GM12878 (cell line): ENCODE results near the gene ODC1. TPM values are rescaled to one million over a fixed set of nuclear protein-coding genes. Genes with fewer than 3 reads are reported as not detected.

Experiments
- ATAC-seq: fragments of 200-7000 bp; cut with Tn5 transposase; 3 replicates; pipeline ENCODE4 v1.9.1; 2020; ENCODE audit warnings: mild to moderate bottlenecking, moderate library complexity
- BruUV-seq: library from RNA; stranded (reverse); fragments of 400-500 nt; replicated peaks from 2 replicates; lab custom pipeline; 2021; lab: Mats Ljungman, UMichigan
- CTCF ChIA-PET: fragments of 300-600 bp; sonication (Branson Sonifier 250); formaldehyde crosslinking; extraction: SDS; loops from one replicate; lab custom pipeline; 2021; ENCODE audit warnings: inconsistent platforms; lab: Yijun Ruan, JAX
- POLR2A ChIA-PET: fragments of 350-600 bp; formaldehyde crosslinking; extraction: SDS; loops from one replicate; lab custom pipeline; 2021; ENCODE audit warnings: inconsistent platforms; lab: Charles Lee
- RAD21 ChIA-PET: fragments of 300-600 bp; sonication (Branson Sonifier 250); formaldehyde crosslinking; loops from one replicate; lab custom pipeline; 2023; ENCODE audit warnings: antibody characterized with exemption; ENCODE audit not compliant: unreplicated experiment; lab: Charles Lee
- SMC1A ChIA-PET: fragments of 300-600 bp; sonication (Branson Sonifier 250); formaldehyde crosslinking; loops from one replicate; lab custom pipeline; 2023; ENCODE audit not compliant: unreplicated experiment, uncharacterized antibody; lab: Charles Lee
- DNase-seq: peaks from one replicate; pipeline ENCODE4 v3.0.0-alpha.2; 2011; ENCODE audit warnings: low read depth, low spot score
- FAIRE-seq: peaks from 3 replicates; lab custom pipeline; 2011; peaks lifted over from hg19 to GRCh38; lab: Jason Lieb, UNC
- H2AFZ ChIP-seq: 2 replicates; pipeline ENCODE4 v1.6.0; 2011; ENCODE audit warnings: low read depth, low read length, control low read depth; ENCODE audit not compliant: control insufficient read depth
- H3K27ac ChIP-seq: 2 replicates; pipeline ENCODE4 v1.5.1; 2011; ENCODE audit warnings: control low read depth; ENCODE audit not compliant: control insufficient read depth, insufficient read depth
- H3K27me3 ChIP-seq, 2 experiments: replicated peaks in 1 of 2; 2 replicates each; pipeline versions ENCODE4 v1.6.0 to v1.6.1; 2011; ENCODE audit warnings: low read length in 1 of 2; ENCODE audit not compliant: control insufficient read depth in 2 of 2, insufficient read depth in 2 of 2
- H3K36me3 ChIP-seq, 2 experiments: 2 replicates each; pipeline ENCODE4 v1.5.1; 2011; ENCODE audit warnings: low read length in 1 of 2; ENCODE audit not compliant: control insufficient read depth in 2 of 2, insufficient read depth in 2 of 2
- H3K4me1 ChIP-seq: 2 replicates; pipeline ENCODE4 v1.6.1; 2011; ENCODE audit warnings: mild to moderate bottlenecking, low read length, moderate library complexity, mixed read lengths; ENCODE audit not compliant: control insufficient read depth, insufficient read depth
- H3K4me2 ChIP-seq: 2 replicates; pipeline ENCODE4 v1.6.0; 2011; ENCODE audit warnings: control low read depth; ENCODE audit not compliant: control insufficient read depth, insufficient read depth
- H3K4me3 ChIP-seq: fragments of 200-600 bp; sonication (generic); 2 replicates; pipeline ENCODE4 v1.5.1; 2016
- H3K79me2 ChIP-seq: 2 replicates; pipeline ENCODE4 v1.6.0; 2011; ENCODE audit warnings: low read length; ENCODE audit not compliant: control insufficient read depth, insufficient read depth
- H3K9ac ChIP-seq: 2 replicates; pipeline ENCODE4 v1.8.0; 2011; ENCODE audit warnings: low read length, control low read depth, mixed read lengths; ENCODE audit not compliant: control insufficient read depth, insufficient read depth
- H3K9me3 ChIP-seq: replicated peaks from 3 replicates; pipeline ENCODE4 v1.5.1; 2011; ENCODE audit warnings: mild to moderate bottlenecking, low read length; ENCODE audit not compliant: control insufficient read depth, insufficient read depth
- H4K20me1 ChIP-seq: 2 replicates; pipeline ENCODE4 v1.6.0; 2011; ENCODE audit not compliant: control insufficient read depth, insufficient read depth
- CBX5 ChIP-seq: sonication (generic); IDR thresholded peaks from 2 replicates; pipeline ENCODE4 v1.6.1; 2016; ENCODE audit warnings: low read depth, moderate library complexity, mild to moderate bottlenecking, inconsistent platforms
- EED ChIP-seq: sonication (generic); IDR thresholded peaks from 2 replicates; pipeline ENCODE4 v1.6.1; 2016; ENCODE audit warnings: antibody characterized with exemption, low read depth
- ESRRA ChIP-seq: IDR thresholded peaks from 2 replicates; pipeline ENCODE4 v1.6.1; 2012; ENCODE audit warnings: mild to moderate bottlenecking, low read length, improper control_type of control experiment
- ETV6 ChIP-seq, 2 experiments: fragments of 450-650 bp in 1 of 2; IDR thresholded peaks in 1 of 2; conservative IDR thresholded peaks in 1 of 2; 2 replicates each; pipeline ENCODE4 v1.6.1; 2014; ENCODE audit warnings: antibody characterized with exemption in 1 of 2, borderline replicate concordance in 1 of 2, low read depth in 1 of 2, mild to moderate bottlenecking in 1 of 2, moderate library complexity in 1 of 2
- FOXM1 ChIP-seq: IDR thresholded peaks from 2 replicates; pipeline ENCODE4 v1.6.1; 2012; ENCODE audit warnings: low read depth, mild to moderate bottlenecking, inconsistent platforms, low read length, moderate library complexity
- HDAC2 ChIP-seq: fragments of 200-600 bp; sonication (generic); IDR thresholded peaks from 2 replicates; pipeline ENCODE4 v1.6.1; 2017
- LARP7 ChIP-seq: fragments of 450-650 bp; IDR thresholded peaks from 2 replicates; pipeline ENCODE4 v1.6.1; 2017; ENCODE audit warnings: mild to moderate bottlenecking
- NFIC ChIP-seq: IDR thresholded peaks from 2 replicates; pipeline ENCODE4 v1.6.1; 2012; ENCODE audit warnings: low read depth, mild to moderate bottlenecking, inconsistent platforms, low read length, moderate library complexity
- POLR2A ChIP-seq: IDR thresholded peaks from 2 replicates; pipeline ENCODE4 v1.6.1; 2011; ENCODE audit warnings: low read depth, mild to moderate bottlenecking, low read length
- SIX5 ChIP-seq: IDR thresholded peaks from 2 replicates; pipeline ENCODE4 v1.6.1; 2011; ENCODE audit warnings: mild to moderate bottlenecking, low read depth, low read length, moderate library complexity; ENCODE audit not compliant: severe bottlenecking
- SUZ12 ChIP-seq: fragments of 200-600 bp; sonication (generic); IDR thresholded peaks from one replicate; pipeline ENCODE4 v1.6.1; 2018; ENCODE audit warnings: antibody characterized with exemption, mild to moderate bottlenecking; ENCODE audit not compliant: unreplicated experiment
- TAF1 ChIP-seq: IDR thresholded peaks from 2 replicates; pipeline ENCODE4 v1.6.1; 2011; ENCODE audit warnings: mild to moderate bottlenecking, low read depth, low read length, borderline replicate concordance
- YY1 ChIP-seq: IDR thresholded peaks from 2 replicates; pipeline ENCODE4 v1.6.1; 2011; ENCODE audit warnings: low read depth, mild to moderate bottlenecking, low read length
- ZNF24 ChIP-seq: fragments of 450-650 bp; IDR thresholded peaks from 2 replicates; pipeline ENCODE4 v1.6.1; 2017; ENCODE audit warnings: antibody characterized with exemption, mild to moderate bottlenecking
- WGBS: methylation state at CpG from one replicate; pipeline ENCODE4 v1.1.6; 2016; ENCODE audit warnings: low lambda C conversion rate; ENCODE audit not compliant: insufficient replicate concordance, insufficient coverage; ENCODE audit errors: missing lambda C conversion rate; 5-methylcytosine and 5-hydroxymethylcytosine counted together
- in situ Hi-C: fragments of 300-500 bp; cut with MboI; formaldehyde crosslinking; loops from 9 replicates; pipeline ENCODE4 v1.14.3; 2018; ENCODE audit warnings: mixed read lengths
- intact Hi-C: fragments of 100-400 bp; cut with micrococcal nuclease; formaldehyde crosslinking; loops from one replicate; pipeline ENCODE4 v1.14.2; 2022; ENCODE audit not compliant: unreplicated experiment
- polyA plus RNA-seq, 11 experiments: library from polyadenylated mRNA; depleted of rRNA in 4 of 11; unstranded in 6 of 11; stranded (reverse) in 5 of 11; fragments of >200 nt; fragmentation: Nextera tagmentation in 4 of 11; fragmentation: Illumina TruSeq in 1 of 11; extraction: Ambion mirVana in 4 of 11; extraction: Trizol in 1 of 11; gene quantifications; 1 replicate in 1 of 11; 2 replicates in 10 of 11; pipeline versions ENCODE4 v1.2.1 to v1.2.3, GENCODE V29; 2011 to 2016; ENCODE audit warnings: inconsistent platforms in 2 of 11, missing spikeins in 2 of 11, low read depth in 1 of 11
- total RNA-seq, 4 experiments: library from RNA; depleted of rRNA in 3 of 4; stranded (reverse); fragments of >200 nt in 3 of 4; fragmentation: Illumina TruSeq in 1 of 4; extraction: Trizol in 1 of 4; gene quantifications; 2 replicates each; pipeline versions ENCODE4 v1.2.1 to v1.2.3, GENCODE V29; 2013 to 2021
- TF ChIP-seq, protein P1 (sequence below), 3 experiments: IDR thresholded peaks in 2 of 3; conservative IDR thresholded peaks in 1 of 3; 2 replicates each; pipeline ENCODE4 v1.5.1; 2011; ENCODE audit warnings: low read depth in 3 of 3, low read length in 3 of 3, mild to moderate bottlenecking in 3 of 3, control low read depth in 2 of 3, moderate library complexity in 2 of 3, inconsistent platforms in 1 of 3, mixed read lengths in 1 of 3; ENCODE audit not compliant: control insufficient read depth in 2 of 3, insufficient read depth in 1 of 3; ENCODE audit errors: extremely low read depth in 1 of 3

The ODC1 gene
- total and polyA plus RNA-seq, 10 of the 15 experiments (the other 5 are each of a cell fraction or from before 2014, with no cell fraction given): 68.5 to 441 (median 340) TPM

GRCh38 chr2:10446631-10447030 is 1.5 kb downstream of the ODC1 start:
- POLR2A ChIA-PET: interaction anchor here (0.7 to 4.4 kb wide), 11 partner anchors 10 to 604 kb away, joined by 3 to 60 read pairs (median 3); partner anchors contain the start of genes CYS1, HPCAL1 and TAF1B
- WGBS: under 1% methylated on average over 6 of the region's 6 CpGs
- no peak overlapping the region for H2AFZ ChIP-seq
- peak overlapping the region; percentile 92 for H3K4me2 ChIP-seq
- peak overlapping the region; percentile 93 for H3K9ac ChIP-seq
- RAD21 ChIA-PET: interaction anchor here (0.7 to 7.0 kb wide), 8 partner anchors 9 to 361 kb away, joined by 3 to 115 read pairs (median 8); partner anchors contain the start of gene HPCAL1
- CTCF ChIA-PET: interaction anchor here (0.6 to 8.7 kb wide), 10 partner anchors 8 to 374 kb away, joined by 3 to 88 read pairs (median 6); no protein-coding TSS in a partner anchor
- BruUV-seq: no TSS peak
- intact Hi-C loops (loop anchor here (5.0 kb wide), 2 partner anchors 221 to 366 kb away; partner anchors contain the start of gene PDIA6), in situ Hi-C loops (no loop called here)
- H4K20me1 ChIP-seq: peaks cover 8% of the 10 kb centered on the region; the same call in 1 of the 2 replicates
- peaks cover 58% of the 10 kb centered on the region for H3K79me2 ChIP-seq
- peak overlapping the region; percentile 93 for H3K27ac ChIP-seq
- no peaks in the 10 kb centered on the region for H3K27me3 ChIP-seq
- no peak for DNase-seq
- no peak for ATAC-seq
- TF ChIP-seq FOXM1: no peak
- TF ChIP-seq TAF1: no peak
- TF ChIP-seq NFIC: no peak
- TF ChIP-seq ESRRA: no peak
- no peak for TF ChIP-seq EED
- no peak for TF ChIP-seq CBX5
- no peak for TF ChIP-seq POLR2A
- no peak for TF ChIP-seq SUZ12
- no peak for TF ChIP-seq LARP7
- TF ChIP-seq, protein P1, sequence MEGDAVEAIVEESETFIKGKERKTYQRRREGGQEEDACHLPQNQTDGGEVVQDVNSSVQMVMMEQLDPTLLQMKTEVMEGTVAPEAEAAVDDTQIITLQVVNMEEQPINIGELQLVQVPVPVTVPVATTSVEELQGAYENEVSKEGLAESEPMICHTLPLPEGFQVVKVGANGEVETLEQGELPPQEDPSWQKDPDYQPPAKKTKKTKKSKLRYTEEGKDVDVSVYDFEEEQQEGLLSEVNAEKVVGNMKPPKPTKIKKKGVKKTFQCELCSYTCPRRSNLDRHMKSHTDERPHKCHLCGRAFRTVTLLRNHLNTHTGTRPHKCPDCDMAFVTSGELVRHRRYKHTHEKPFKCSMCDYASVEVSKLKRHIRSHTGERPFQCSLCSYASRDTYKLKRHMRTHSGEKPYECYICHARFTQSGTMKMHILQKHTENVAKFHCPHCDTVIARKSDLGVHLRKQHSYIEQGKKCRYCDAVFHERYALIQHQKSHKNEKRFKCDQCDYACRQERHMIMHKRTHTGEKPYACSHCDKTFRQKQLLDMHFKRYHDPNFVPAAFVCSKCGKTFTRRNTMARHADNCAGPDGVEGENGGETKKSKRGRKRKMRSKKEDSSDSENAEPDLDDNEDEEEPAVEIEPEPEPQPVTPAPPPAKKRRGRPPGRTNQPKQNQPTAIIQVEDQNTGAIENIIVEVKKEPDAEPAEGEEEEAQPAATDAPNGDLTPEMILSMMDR (IDR thresholded peaks at IDR 0.05 in 2 of 3, conservative IDR thresholded peaks at IDR 0.05 in 1 of 3; ENCODE audit: control insufficient read depth in 2 of 3, extremely low read depth in 1 of 3, insufficient read depth in 1 of 3, low read depth in 3 of 3, low read length in 3 of 3): no peak
- no peak for TF ChIP-seq YY1
- TF ChIP-seq HDAC2: no peak
- no peak for TF ChIP-seq SIX5
- TF ChIP-seq ZNF24: no peak
- no peak for TF ChIP-seq ETV6 (conservative IDR thresholded peaks at IDR 0.05 in 1 of 2, IDR thresholded peaks at IDR 0.05 in 1 of 2; ENCODE audit: borderline replicate concordance in 1 of 2, low read depth in 1 of 2)
- H3K4me1 ChIP-seq: peaks cover 25% of the 10 kb centered on the region
- no peak for FAIRE-seq
- SMC1A ChIA-PET: interaction anchor here (0.8 to 6.5 kb wide), 13 partner anchors 9 to 1238 kb away, joined by 3 to 76 read pairs (median 4); no protein-coding TSS in a partner anchor
- no peaks in the 10 kb centered on the region for H3K9me3 ChIP-seq
- H3K36me3 ChIP-seq: peaks cover 8 to 29% of the 10 kb centered on the region in 2 experiments
- peak overlapping the region; percentile 93 for H3K4me3 ChIP-seq
